B cell (primary cell): ENCODE measurements around the gene CCDC196. TPM values are rescaled to one million over a fixed set of nuclear protein-coding genes. Genes with fewer than 3 reads are reported as not detected.

Experiments used
- ATAC-seq: fragments of 200-7000 bp; cut with Tn5 transposase; one replicate; pipeline ENCODE4 v1.10.0; 2021; ENCODE audit warnings: low read depth, mild to moderate bottlenecking, moderate number of reproducible peaks, moderate library complexity
- CTCF ChIA-PET: fragments of 350-600 bp; sonication (Branson Sonifier 250); formaldehyde crosslinking; loops from one replicate; lab custom pipeline; 2021; ENCODE audit warnings: antibody characterized with exemption, inconsistent platforms; lab: Charles Lee
- POLR2A ChIA-PET: fragments of 350-600 bp; sonication (Branson Sonifier 250); formaldehyde crosslinking; loops from one replicate; lab custom pipeline; 2021; ENCODE audit warnings: antibody characterized with exemption; lab: Charles Lee
- DNase-seq: peaks from one replicate; pipeline ENCODE4 v3.0.0; 2013
- H2AFZ ChIP-seq: 2 replicates; pipeline ENCODE4 v1.6.1; 2012; ENCODE audit warnings: mild to moderate bottlenecking, low read depth, low read length; ENCODE audit not compliant: insufficient read depth, poor library complexity, severe bottlenecking
- H3K27ac ChIP-seq, 2 donors: 1 replicate in 1 of 2; 2 replicates in 1 of 2; pipeline ENCODE4 v1.5.1; 2012 to 2013; ENCODE audit warnings: low read length in 2 of 2, mild to moderate bottlenecking in 2 of 2, moderate library complexity in 1 of 2
- H3K27me3 ChIP-seq, 4 experiments: fragments of 200-600 bp in 1 of 4; sonication (generic) in 1 of 4; replicated peaks in 1 of 4; 1 replicate in 2 of 4; 2 replicates in 2 of 4; pipeline versions ENCODE4 v1.6.1 to v1.7.0; 2013 to 2016; ENCODE audit warnings: low read length in 3 of 4, mild to moderate bottlenecking in 2 of 4, mixed read lengths in 1 of 4, moderate library complexity in 1 of 4; ENCODE audit not compliant: insufficient read depth in 4 of 4, control insufficient read depth in 3 of 4; ENCODE audit errors: control extremely low read depth in 1 of 4
- H3K36me3 ChIP-seq, 2 experiments: replicated peaks in 1 of 2; 1 replicate in 1 of 2; 2 replicates in 1 of 2; pipeline versions ENCODE4 v1.6.1 to v1.7.1; 2013; ENCODE audit warnings: low read length in 1 of 2; ENCODE audit not compliant: insufficient read depth in 2 of 2, control insufficient read depth in 1 of 2; ENCODE audit errors: control extremely low read depth in 1 of 2, extremely low read depth in 1 of 2
- H3K4me1 ChIP-seq, 2 donors: fragments of 200-600 bp in 1 of 2; sonication (generic) in 1 of 2; 1 replicate in 1 of 2; 2 replicates in 1 of 2; pipeline versions ENCODE4 v1.5.1 to v1.6.1; 2013 to 2017; ENCODE audit warnings: low read length in 2 of 2; ENCODE audit not compliant: control insufficient read depth in 2 of 2, insufficient read depth in 2 of 2
- H3K4me2 ChIP-seq: replicated peaks from 2 replicates; pipeline ENCODE3; 2012; ENCODE audit warnings: mild to moderate bottlenecking, low read depth, low read length; ENCODE audit not compliant: poor library complexity, severe bottlenecking
- H3K4me3 ChIP-seq, 5 experiments: fragments of 200-600 bp in 1 of 5; sonication (generic) in 1 of 5; 1 replicate in 3 of 5; 2 replicates in 2 of 5; pipeline versions ENCODE4 v1.5.1 to v1.7.0; 2011 to 2016; ENCODE audit warnings: low read length in 4 of 5, mild to moderate bottlenecking in 4 of 5, low read depth in 2 of 5, control low read depth in 1 of 5, moderate library complexity in 1 of 5; ENCODE audit not compliant: insufficient read depth in 1 of 5; ENCODE audit errors: control extremely low read depth in 1 of 5, extremely low read depth in 1 of 5
- H3K79me2 ChIP-seq: fragments of 200-600 bp; sonication (generic); one replicate; pipeline ENCODE4 v1.6.0; 2016; ENCODE audit warnings: low read length; ENCODE audit not compliant: control insufficient read depth, insufficient read depth
- H3K9ac ChIP-seq: fragments of 200-600 bp; sonication (generic); 2 replicates; pipeline ENCODE4 v1.6.1; 2017; ENCODE audit warnings: mild to moderate bottlenecking, low read length, moderate library complexity
- H3K9me3 ChIP-seq, 3 donors: one replicate each; pipeline versions ENCODE4 v1.6.1 to v1.7.1; 2013; ENCODE audit warnings: low read length in 2 of 3; ENCODE audit not compliant: control insufficient read depth in 2 of 3, insufficient read depth in 1 of 3; ENCODE audit errors: control extremely low read depth in 1 of 3
- H4K20me1 ChIP-seq: 2 replicates; pipeline ENCODE4 v1.6.0; 2012; ENCODE audit warnings: mild to moderate bottlenecking, low read length; ENCODE audit not compliant: insufficient read depth, control insufficient read depth, poor library complexity, severe bottlenecking
- H3K27ac Mint-ChIP-seq: one replicate; pipeline ENCODE4 v1.8.0; 2021; ENCODE audit warnings: mixed read lengths
- H3K27me3 Mint-ChIP-seq: one replicate; pipeline ENCODE4 v1.8.0; 2021; ENCODE audit warnings: mixed read lengths
- H3K4me1 Mint-ChIP-seq: one replicate; pipeline ENCODE4 v1.8.0; 2021; ENCODE audit warnings: mixed read lengths
- H3K4me3 Mint-ChIP-seq: one replicate; pipeline ENCODE4 v1.8.0; 2021; ENCODE audit warnings: mixed read lengths
- H3K9me3 Mint-ChIP-seq: one replicate; pipeline ENCODE4 v1.8.0; 2022; ENCODE audit warnings: mixed read lengths; ENCODE audit not compliant: insufficient read depth
- CTCF ChIP-seq: fragments of 200-600 bp; IDR thresholded peaks from one replicate; pipeline ENCODE4 v1.8.0; 2022; ENCODE audit warnings: antibody characterized with exemption, mild to moderate bottlenecking
- EZH2 ChIP-seq: IDR thresholded peaks from 2 replicates; pipeline ENCODE4 v1.6.1; 2012; ENCODE audit warnings: borderline replicate concordance, low read depth, mild to moderate bottlenecking, moderate library complexity, low read length; ENCODE audit not compliant: insufficient read depth, poor library complexity, severe bottlenecking
- WGBS: methylation state at CpG from one replicate; pipeline ENCODE4 v1.1.5; 2013; ENCODE audit warnings: missing lambda C conversion rate; ENCODE audit not compliant: insufficient coverage; 5-methylcytosine and 5-hydroxymethylcytosine counted together
- intact Hi-C: fragments of 100-400 bp; cut with micrococcal nuclease; formaldehyde crosslinking; loops from one replicate; pipeline ENCODE4 v1.10.0; 2022
- polyA plus RNA-seq: library from polyadenylated mRNA; depleted of rRNA; stranded (reverse); fragments of >200 nt; gene quantifications from 2 replicates; pipeline ENCODE4 v1.2.3, GENCODE V29; 2012
- total RNA-seq, 2 donors: library from RNA; stranded (reverse); fragments of 120-200 nt in 1 of 2; gene quantifications; 1 replicate in 1 of 2; 2 replicates in 1 of 2; pipeline versions ENCODE4 v1.2.3 to v1.2.4, GENCODE V29; 2013 to 2022

CCDC196 gene
- total and polyA plus RNA-seq, 2 donors (not counting 1 experiment from before 2014, with no cell fraction given), result not detected

GRCh38 chr14:66483322-66483721, 2.8 kb upstream of the CCDC196 start:
- no peak overlapping the region for H3K27ac Mint-ChIP-seq
- no peaks in the 10 kb centered on the region for H4K20me1 ChIP-seq
- intact Hi-C loops, result no loop called here
- ATAC-seq, result no peak
- H3K36me3 ChIP-seq, result no peaks in the 10 kb centered on the region
- ChIA-PET POLR2A (no interaction called here), CTCF (no interaction called here)
- no peaks in the 10 kb centered on the region for H3K4me1 Mint-ChIP-seq
- H3K27me3 Mint-ChIP-seq, result no peaks in the 10 kb centered on the region
- H3K79me2 ChIP-seq, result no peaks in the 10 kb centered on the region
- H3K27ac ChIP-seq, result no peak overlapping the region
- TF ChIP-seq EZH2 (no peak), CTCF (no peak)
- DNase-seq, result no peak
- H3K9ac ChIP-seq, result no peak overlapping the region
- H3K4me2 ChIP-seq, result no peak overlapping the region
- no peaks in the 10 kb centered on the region for H3K9me3 ChIP-seq
- no peaks in the 10 kb centered on the region for H3K9me3 Mint-ChIP-seq
- H3K4me3 Mint-ChIP-seq, result no peak overlapping the region
- H3K27me3 ChIP-seq, result no peaks in the 10 kb centered on the region
- no peak overlapping the region for H2AFZ ChIP-seq
- no peak overlapping the region for H3K4me3 ChIP-seq
- WGBS, result no CpG with 5 or more reads among the region's 1 CpG
- H3K4me1 ChIP-seq, result no peaks in the 10 kb centered on the region

GRCh38 chr14:66485029-66485428, 1.1 kb upstream of the CCDC196 start:
- Histone ChIP-seq H3K4me2 (no peak overlapping the region), H3K4me1 (no peaks in the 10 kb centered on the region), H3K36me3 (no peaks in the 10 kb centered on the region), H2AFZ (no peak overlapping the region), H3K9me3 (no peaks in the 10 kb centered on the region), H3K9ac (no peak overlapping the region), H3K27ac (no peak overlapping the region), H3K4me3 (no peak overlapping the region), H3K79me2 (no peaks in the 10 kb centered on the region), H3K27me3 (no peaks in the 10 kb centered on the region), H4K20me1 (no peaks in the 10 kb centered on the region)
- WGBS, result 60% methylated on average over 1 of the region's 3 CpGs
- no peaks in the 10 kb centered on the region for H3K27me3 Mint-ChIP-seq
- CTCF ChIA-PET, result no interaction called here
- ATAC-seq (no peak), DNase-seq (no peak)
- no peak overlapping the region for H3K4me3 Mint-ChIP-seq
- no peak overlapping the region for H3K27ac Mint-ChIP-seq
- no peaks in the 10 kb centered on the region for H3K4me1 Mint-ChIP-seq
- intact Hi-C loops, result no loop called here
- no peaks in the 10 kb centered on the region for H3K9me3 Mint-ChIP-seq
- POLR2A ChIA-PET, result no interaction called here
- TF ChIP-seq EZH2 (no peak), CTCF (no peak)
